ENCODE data around the gene CDC14A. TPM values are rescaled to one million over a fixed set of nuclear protein-coding genes. Genes with fewer than 3 reads are reported as not detected.

Gene CDC14A
- total RNA-seq (10 to 100 TPM; 61.9 to 63.4 TPM), polyA plus RNA-seq (10 to 100 TPM; 17.1 to 31.5 (median 24.9) TPM), total RNA-seq (23.3 to 179 (median 86.3) reads per million in 6 experiments)

- H3K4me3 Mint-ChIP-seq: peak within 1 kb of the TSS; percentile 95 to 100 (median 97)
These were observed at the start of gene CDC14A for GRCh38 chr1:100352267-100353070. Gene CDC14A (plus strand): TSS chr1:100352506. CDS start chr1:100352955, 449 bp downstream.

GRCh38 chr1:100302739-100303138, 49.6 kb upstream of the CDC14A start:
- ATAC-seq (no peak), DNase-seq (no peak)
- no peaks in the 10 kb centered on the region for H3K9me3 Mint-ChIP-seq
- peaks cover 0 to 3% (median under 1%) of the 10 kb centered on the region in 4 donors for H3K4me1 Mint-ChIP-seq
- no peak overlapping the region for H3K27ac Mint-ChIP-seq
- peaks cover 0 to 2% (median 0%) of the 10 kb centered on the region in 3 donors for H3K36me3 Mint-ChIP-seq
- H3K4me3 Mint-ChIP-seq: no peak overlapping the region
- H3K27me3 Mint-ChIP-seq: no peaks in the 10 kb centered on the region
- POLR2A ChIA-PET: no interaction called here

More at GRCh38 chr1:100352267-100353070, at the start of gene CDC14A:
- peak; percentile 74 to 93 (median 82) for DNase-seq
- Mint-ChIP-seq H3K27me3 (peaks cover 0 to 3% (median 0%) of the 10 kb centered on the region in 5 donors), H3K27ac (peak within 1 kb of the TSS; percentile 94 to 100 (median 98)), H3K4me1 (peaks cover 36 to 57% (median 47%) of the 10 kb centered on the region in 4 donors), H3K36me3 (peaks cover 3 to 25% (median 12%) of the 10 kb centered on the region in 3 donors), H3K9me3 (peaks cover 0 to 3% (median 0%) of the 10 kb centered on the region in 9 donors)
- POLR2A ChIA-PET: interaction anchor here (0.5 to 4.9 kb wide), 28 partner anchors 13 to 270 kb away, joined by 3 to 51 read pairs (median 6); partner anchors contain the start of genes DBT, RTCA, SASS6 and TRMT13
- ATAC-seq: peak; percentile 58 to 59

GRCh38 chr1:100304227-100304626, 48.1 kb upstream of the CDC14A start:
- Mint-ChIP-seq H3K27ac (no peak overlapping the region), H3K36me3 (peaks cover 0 to 5% (median 0%) of the 10 kb centered on the region in 3 donors), H3K4me3 (no peak overlapping the region), H3K4me1 (peaks cover 0 to 3% (median under 1%) of the 10 kb centered on the region in 4 donors), H3K27me3 (no peaks in the 10 kb centered on the region), H3K9me3 (peaks cover 0 to 6% (median 0%) of the 10 kb centered on the region in 9 donors)
- ATAC-seq (no peak), DNase-seq (no peak)
- POLR2A ChIA-PET: no interaction called here

- H3K27ac Mint-ChIP-seq: no peak overlapping the region
- DNase-seq (no peak), ATAC-seq (no peak)
- H3K36me3 Mint-ChIP-seq: peaks cover 0 to 10% (median 7%) of the 10 kb centered on the region in 3 donors
- no peaks in the 10 kb centered on the region for H3K27me3 Mint-ChIP-seq
- peaks cover 0 to 3% (median 0%) of the 10 kb centered on the region in 4 donors for H3K4me1 Mint-ChIP-seq
- H3K4me3 Mint-ChIP-seq: no peak overlapping the region
- POLR2A ChIA-PET: no interaction called here
- peaks cover 0 to 13% (median 6%) of the 10 kb centered on the region in 9 donors for H3K9me3 Mint-ChIP-seq
These were observed 47.4 kb upstream of the CDC14A start for GRCh38 chr1:100304921-100305320.

- no peak for ATAC-seq
- H3K4me3 Mint-ChIP-seq: no peak overlapping the region
- POLR2A ChIA-PET: no interaction called here
- DNase-seq: no peak
- H3K9me3 Mint-ChIP-seq: peaks cover 0 to 17% (median 9%) of the 10 kb centered on the region in 9 donors
- H3K27me3 Mint-ChIP-seq: no peaks in the 10 kb centered on the region
- peaks cover 0 to 14% (median 11%) of the 10 kb centered on the region in 3 donors for H3K36me3 Mint-ChIP-seq
- H3K27ac Mint-ChIP-seq: no peak overlapping the region
- H3K4me1 Mint-ChIP-seq: peaks cover 0 to 3% (median 0%) of the 10 kb centered on the region in 4 donors
These were observed 46.4 kb upstream of the CDC14A start for GRCh38 chr1:100305954-100306353.

GRCh38 chr1:100306735-100307313, 45.5 kb upstream of the CDC14A start:
- H3K4me1 Mint-ChIP-seq: peaks cover 0 to 3% (median 0%) of the 10 kb centered on the region in 4 donors
- no peak for ATAC-seq
- POLR2A ChIA-PET: interaction anchor here (1.3 kb wide), 1 partner anchor 7 kb away, joined by 3 read pairs; no protein-coding TSS in a partner anchor
- peaks cover 0 to 17% (median 9%) of the 10 kb centered on the region in 9 donors for H3K9me3 Mint-ChIP-seq
- H3K36me3 Mint-ChIP-seq: peaks cover 0 to 14% (median 11%) of the 10 kb centered on the region in 3 donors
- H3K27me3 Mint-ChIP-seq: no peaks in the 10 kb centered on the region
- H3K27ac Mint-ChIP-seq: peak overlapping the region in 1 of 10 donors; percentile 9
- H3K4me3 Mint-ChIP-seq: no peak overlapping the region
- no peak for DNase-seq

- no peak for DNase-seq
- Mint-ChIP-seq H3K36me3 (peaks cover 0 to 14% (median 11%) of the 10 kb centered on the region in 3 donors), H3K27ac (no peak overlapping the region), H3K4me1 (peaks cover 0 to 2% (median 0%) of the 10 kb centered on the region in 4 donors), H3K27me3 (no peaks in the 10 kb centered on the region), H3K4me3 (no peak overlapping the region), H3K9me3 (peaks cover 0 to 17% (median 9%) of the 10 kb centered on the region in 9 donors)
- POLR2A ChIA-PET: no interaction called here
- no peak for ATAC-seq
These were observed 43.5 kb upstream of the CDC14A start for GRCh38 chr1:100308777-100309176.

- H3K4me1 Mint-ChIP-seq: peaks cover 0 to 2% (median under 1%) of the 10 kb centered on the region in 4 donors
- H3K27ac Mint-ChIP-seq: no peak overlapping the region
- peaks cover 0 to 17% (median 9%) of the 10 kb centered on the region in 9 donors for H3K9me3 Mint-ChIP-seq
- peaks cover 0 to 14% (median 11%) of the 10 kb centered on the region in 3 donors for H3K36me3 Mint-ChIP-seq
- H3K4me3 Mint-ChIP-seq: no peak overlapping the region
- DNase-seq (no peak), ATAC-seq (no peak)
- no peaks in the 10 kb centered on the region for H3K27me3 Mint-ChIP-seq
- POLR2A ChIA-PET: interaction anchor here (0.5 kb wide), 1 partner anchor 159 kb away, joined by 3 read pairs; no protein-coding TSS in a partner anchor
These were observed 42.4 kb upstream of the CDC14A start for GRCh38 chr1:100309863-100310262.

- Mint-ChIP-seq H3K4me3 (no peak overlapping the region), H3K27me3 (no peaks in the 10 kb centered on the region), H3K27ac (no peak overlapping the region), H3K4me1 (peaks cover 0 to 2% (median 0%) of the 10 kb centered on the region in 4 donors), H3K36me3 (peaks cover 0 to 21% (median 15%) of the 10 kb centered on the region in 3 donors), H3K9me3 (peaks cover 0 to 40% (median 15%) of the 10 kb centered on the region in 9 donors)
- DNase-seq (no peak), ATAC-seq (no peak)
- POLR2A ChIA-PET: no interaction called here
These were observed 38.9 kb upstream of the CDC14A start for GRCh38 chr1:100313382-100313781.

GRCh38 chr1:100316622-100317021, 35.7 kb upstream of the CDC14A start:
- ATAC-seq: no peak
- DNase-seq: no peak
- Mint-ChIP-seq H3K4me1 (peaks cover 0 to 2% (median 0%) of the 10 kb centered on the region in 4 donors), H3K27me3 (no peaks in the 10 kb centered on the region), H3K9me3 (peaks cover 0 to 46% (median 21%) of the 10 kb centered on the region in 9 donors), H3K36me3 (peaks cover 0 to 19% (median 17%) of the 10 kb centered on the region in 3 donors), H3K27ac (no peak overlapping the region), H3K4me3 (no peak overlapping the region)
- POLR2A ChIA-PET: no interaction called here

GRCh38 chr1:100320311-100321099, 31.8 kb upstream of the CDC14A start:
- ATAC-seq: no peak
- H3K27ac Mint-ChIP-seq: no peak overlapping the region

GRCh38 chr1:100321100-100321493, 31.2 kb upstream of the CDC14A start:
- H3K27me3 Mint-ChIP-seq: no peaks in the 10 kb centered on the region
- no peaks in the 10 kb centered on the region for H3K4me1 Mint-ChIP-seq
- peaks cover 0 to 38% (median 21%) of the 10 kb centered on the region in 9 donors for H3K9me3 Mint-ChIP-seq
- H3K36me3 Mint-ChIP-seq: peaks cover 0 to 17% (median 13%) of the 10 kb centered on the region in 3 donors
- no peak overlapping the region for H3K27ac Mint-ChIP-seq
- no peak overlapping the region for H3K4me3 Mint-ChIP-seq
- ATAC-seq (no peak), DNase-seq (no peak)
- POLR2A ChIA-PET: no interaction called here

More at GRCh38 chr1:100320311-100321099, 31.8 kb upstream of the CDC14A start:
- Mint-ChIP-seq H3K9me3 (peaks cover 0 to 44% (median 21%) of the 10 kb centered on the region in 9 donors), H3K27me3 (no peaks in the 10 kb centered on the region), H3K36me3 (peaks cover 0 to 17% (median 16%) of the 10 kb centered on the region in 3 donors), H3K4me1 (no peaks in the 10 kb centered on the region), H3K4me3 (no peak overlapping the region)
- POLR2A ChIA-PET: no interaction called here
- DNase-seq: no peak

Measured in naive thymus-derived CD8-positive, alpha-beta T cell (primary cell).